GM12878 (cell line): ENCODE data around the gene SCAND1. TPM values are rescaled to one million over a fixed set of nuclear protein-coding genes. Genes with fewer than 3 reads are reported as not detected.
A peak's percentile ranks its signal among the peaks of the same experiment; 100 is the strongest.

Experiments
- ATAC-seq: fragments of 200-7000 bp; cut with Tn5 transposase; 3 replicates; pipeline ENCODE4 v1.9.1; 2020; ENCODE audit warnings: mild to moderate bottlenecking, moderate library complexity
- BruUV-seq: library from RNA; stranded (reverse); fragments of 400-500 nt; replicated peaks from 2 replicates; lab custom pipeline; 2021; lab: Mats Ljungman, UMichigan
- CTCF ChIA-PET: fragments of 300-600 bp; sonication (Branson Sonifier 250); formaldehyde crosslinking; extraction: SDS; loops from one replicate; lab custom pipeline; 2021; ENCODE audit warnings: inconsistent platforms; lab: Yijun Ruan, JAX
- POLR2A ChIA-PET: fragments of 350-600 bp; formaldehyde crosslinking; extraction: SDS; loops from one replicate; lab custom pipeline; 2021; ENCODE audit warnings: inconsistent platforms; lab: Charles Lee
- RAD21 ChIA-PET: fragments of 300-600 bp; sonication (Branson Sonifier 250); formaldehyde crosslinking; loops from one replicate; lab custom pipeline; 2023; ENCODE audit warnings: antibody characterized with exemption; ENCODE audit not compliant: unreplicated experiment; lab: Charles Lee
- SMC1A ChIA-PET: fragments of 300-600 bp; sonication (Branson Sonifier 250); formaldehyde crosslinking; loops from one replicate; lab custom pipeline; 2023; ENCODE audit not compliant: unreplicated experiment, uncharacterized antibody; lab: Charles Lee
- DNase-seq: peaks from one replicate; pipeline ENCODE4 v3.0.0-alpha.2; 2011; ENCODE audit warnings: low read depth, low spot score
- FAIRE-seq: peaks from 3 replicates; lab custom pipeline; 2011; peaks lifted over from hg19 to GRCh38; lab: Jason Lieb, UNC
- H2AFZ ChIP-seq: 2 replicates; pipeline ENCODE4 v1.6.0; 2011; ENCODE audit warnings: low read depth, low read length, control low read depth; ENCODE audit not compliant: control insufficient read depth
- H3K27ac ChIP-seq: 2 replicates; pipeline ENCODE4 v1.5.1; 2011; ENCODE audit warnings: control low read depth; ENCODE audit not compliant: control insufficient read depth, insufficient read depth
- H3K27me3 ChIP-seq, 2 experiments: replicated peaks in 1 of 2; 2 replicates each; pipeline versions ENCODE4 v1.6.0 to v1.6.1; 2011; ENCODE audit warnings: low read length in 1 of 2; ENCODE audit not compliant: control insufficient read depth in 2 of 2, insufficient read depth in 2 of 2
- H3K36me3 ChIP-seq, 2 experiments: 2 replicates each; pipeline ENCODE4 v1.5.1; 2011; ENCODE audit warnings: low read length in 1 of 2; ENCODE audit not compliant: control insufficient read depth in 2 of 2, insufficient read depth in 2 of 2
- H3K4me1 ChIP-seq: 2 replicates; pipeline ENCODE4 v1.6.1; 2011; ENCODE audit warnings: mild to moderate bottlenecking, low read length, moderate library complexity, mixed read lengths; ENCODE audit not compliant: control insufficient read depth, insufficient read depth
- H3K4me2 ChIP-seq: 2 replicates; pipeline ENCODE4 v1.6.0; 2011; ENCODE audit warnings: control low read depth; ENCODE audit not compliant: control insufficient read depth, insufficient read depth
- H3K4me3 ChIP-seq: fragments of 200-600 bp; sonication (generic); 2 replicates; pipeline ENCODE4 v1.5.1; 2016
- H3K79me2 ChIP-seq: 2 replicates; pipeline ENCODE4 v1.6.0; 2011; ENCODE audit warnings: low read length; ENCODE audit not compliant: control insufficient read depth, insufficient read depth
- H3K9ac ChIP-seq: 2 replicates; pipeline ENCODE4 v1.8.0; 2011; ENCODE audit warnings: low read length, control low read depth, mixed read lengths; ENCODE audit not compliant: control insufficient read depth, insufficient read depth
- H3K9me3 ChIP-seq: replicated peaks from 3 replicates; pipeline ENCODE4 v1.5.1; 2011; ENCODE audit warnings: mild to moderate bottlenecking, low read length; ENCODE audit not compliant: control insufficient read depth, insufficient read depth
- H4K20me1 ChIP-seq: 2 replicates; pipeline ENCODE4 v1.6.0; 2011; ENCODE audit not compliant: control insufficient read depth, insufficient read depth
- BCLAF1 ChIP-seq: fragments of 450-650 bp; IDR thresholded peaks from 2 replicates; pipeline ENCODE4 v1.6.1; 2017; ENCODE audit warnings: antibody characterized with exemption, mild to moderate bottlenecking, moderate library complexity
- FOS ChIP-seq: IDR thresholded peaks from 3 replicates; pipeline ENCODE4 v1.6.1; 2011; ENCODE audit warnings: borderline replicate concordance; ENCODE audit not compliant: insufficient read length; ENCODE audit errors: extremely low read depth
- GABPA ChIP-seq: IDR thresholded peaks from 2 replicates; pipeline ENCODE4 v1.6.1; 2014; ENCODE audit warnings: antibody characterized with exemption, low read depth, mild to moderate bottlenecking, inconsistent platforms
- MYC ChIP-seq: IDR thresholded peaks from 2 replicates; pipeline ENCODE4 v1.6.1; 2011; ENCODE audit warnings: mild to moderate bottlenecking, low read length, moderate library complexity, inconsistent platforms; ENCODE audit not compliant: insufficient read depth, insufficient replicate concordance, insufficient read length, severe bottlenecking
- NFIC ChIP-seq: IDR thresholded peaks from 2 replicates; pipeline ENCODE4 v1.6.1; 2012; ENCODE audit warnings: low read depth, mild to moderate bottlenecking, inconsistent platforms, low read length, moderate library complexity
- NR2C2 ChIP-seq: IDR thresholded peaks from 2 replicates; pipeline ENCODE4 v1.6.1; 2011; ENCODE audit warnings: borderline replicate concordance, low read depth; ENCODE audit not compliant: control insufficient read depth, insufficient read length
- POLR2AphosphoS2 ChIP-seq: IDR thresholded peaks from 2 replicates; pipeline ENCODE4 v1.6.1; 2011; ENCODE audit warnings: low read depth, mild to moderate bottlenecking, low read length, improper control_type of control experiment, moderate library complexity
- ZNF592 ChIP-seq: fragments of 450-650 bp; IDR thresholded peaks from 2 replicates; pipeline ENCODE4 v1.6.1; 2017; ENCODE audit warnings: mild to moderate bottlenecking, moderate library complexity
- whole genome bisulfite sequencing: methylation state at CpG from one replicate; pipeline ENCODE4 v1.1.6; 2016; ENCODE audit warnings: low lambda C conversion rate; ENCODE audit not compliant: insufficient replicate concordance, insufficient coverage; ENCODE audit errors: missing lambda C conversion rate; 5-methylcytosine and 5-hydroxymethylcytosine counted together
- in situ Hi-C: fragments of 300-500 bp; cut with MboI; formaldehyde crosslinking; loops from 9 replicates; pipeline ENCODE4 v1.14.3; 2018; ENCODE audit warnings: mixed read lengths
- intact Hi-C: fragments of 100-400 bp; cut with micrococcal nuclease; formaldehyde crosslinking; loops from one replicate; pipeline ENCODE4 v1.14.2; 2022; ENCODE audit not compliant: unreplicated experiment
- polyA plus RNA-seq, 11 experiments: library from polyadenylated mRNA; depleted of rRNA in 4 of 11; unstranded in 6 of 11; stranded (reverse) in 5 of 11; fragments of >200 nt; fragmentation: Nextera tagmentation in 4 of 11; fragmentation: Illumina TruSeq in 1 of 11; extraction: Ambion mirVana in 4 of 11; extraction: Trizol in 1 of 11; gene quantifications; 1 replicate in 1 of 11; 2 replicates in 10 of 11; pipeline versions ENCODE4 v1.2.1 to v1.2.3, GENCODE V29; 2011 to 2016; ENCODE audit warnings: inconsistent platforms in 2 of 11, missing spikeins in 2 of 11, low read depth in 1 of 11
- total RNA-seq, 4 experiments: library from RNA; depleted of rRNA in 3 of 4; stranded (reverse); fragments of >200 nt in 3 of 4; fragmentation: Illumina TruSeq in 1 of 4; extraction: Trizol in 1 of 4; gene quantifications; 2 replicates each; pipeline versions ENCODE4 v1.2.1 to v1.2.3, GENCODE V29; 2013 to 2021

SCAND1 gene
- total and polyA plus RNA-seq, 10 of the 15 experiments (the other 5 are each of a cell fraction or from before 2014, with no cell fraction given) = 0.08 to 117 (median 25.9) TPM

- TF ChIP-seq GABPA = no peak
- no peak for TF ChIP-seq BCLAF1
- no peak for TF ChIP-seq FOS
- no peak for TF ChIP-seq MYC
- no peak for TF ChIP-seq ZNF592
- TF ChIP-seq NR2C2 = no peak
- TF ChIP-seq POLR2AphosphoS2 = no peak
- TF ChIP-seq NFIC = no peak
- Histone ChIP-seq H3K36me3 (no peaks in the 10 kb centered on the region), H3K9me3 (no peaks in the 10 kb centered on the region), H3K4me2 (no peak overlapping the region), H3K79me2 (no peaks in the 10 kb centered on the region), H3K27me3 (no peaks in the 10 kb centered on the region), H3K4me1 (no peaks in the 10 kb centered on the region), H3K27ac (no peak overlapping the region), H3K4me3 (no peak overlapping the region), H2AFZ (no peak overlapping the region), H4K20me1 (no peaks in the 10 kb centered on the region), H3K9ac (no peak overlapping the region)
- intact Hi-C loops (no loop called here), in situ Hi-C loops (loop anchor here (25.0 kb wide), 1 partner anchor 455 kb away; no protein-coding TSS in a partner anchor)
- ChIA-PET SMC1A (interaction anchor here (1.0 to 3.6 kb wide), 3 partner anchors 10 to 151 kb away, joined by 3 to 13 read pairs (median 5); partner anchors contain the start of gene SCAND1), RAD21 (interaction anchor here (1.1 to 1.8 kb wide), 3 partner anchors 11 to 14 kb away, joined by 3 to 12 read pairs (median 3); no protein-coding TSS in a partner anchor), POLR2A (no interaction called here), CTCF (interaction anchor here (9.2 kb wide), 1 partner anchor 10 kb away, joined by 73 read pairs; no protein-coding TSS in a partner anchor)
- no peak for DNase-seq
- no peak for FAIRE-seq
- no TSS peak for BruUV-seq
- peak; percentile 54 for ATAC-seq
- WGBS = 29% methylated on average over 3 of the region's 3 CpGs
Measured at GRCh38 chr20:35981969-35982368, 27.7 kb upstream of the SCAND1 start.
